Activated B cell treated with CpG ODN at 0.5 μM for 24 hours (primary cell): ENCODE measurements around the gene ZNF324B. TPM values are rescaled to one million over a fixed set of nuclear protein-coding genes. Genes with fewer than 3 reads are reported as not detected.
"Not testable (repeated sequence)": the region's sequence is repeated elsewhere in the genome, so short reads cannot be mapped to it uniquely, and the experiment has no call there.

Experiments
- ATAC-seq: fragments of 200-7000 bp; cut with Tn5 transposase; one replicate; pipeline ENCODE4 v1.10.0; 2021; ENCODE audit warnings: low read depth, mild to moderate bottlenecking, moderate library complexity
- CTCF ChIA-PET: fragments of 350-600 bp; sonication (Branson Sonifier 250); formaldehyde crosslinking; loops from one replicate; lab custom pipeline; 2021; ENCODE audit warnings: antibody characterized with exemption; lab: Charles Lee
- POLR2A ChIA-PET: fragments of 350-600 bp; sonication (Branson Sonifier 250); formaldehyde crosslinking; loops from one replicate; lab custom pipeline; 2021; ENCODE audit warnings: antibody characterized with exemption; lab: Charles Lee
- DNase-seq: peaks from one replicate; pipeline ENCODE4 v3.0.0; 2022
- H3K27ac Mint-ChIP-seq: one replicate; pipeline ENCODE4 v1.8.0; 2020; ENCODE audit warnings: mixed read lengths
- H3K27me3 Mint-ChIP-seq: one replicate; pipeline ENCODE4 v1.8.0; 2021; ENCODE audit warnings: mixed read lengths
- H3K36me3 Mint-ChIP-seq: one replicate; pipeline ENCODE4 v1.8.0; 2021; ENCODE audit warnings: low read depth, mixed read lengths
- H3K4me1 Mint-ChIP-seq: one replicate; pipeline ENCODE4 v1.8.0; 2021; ENCODE audit warnings: mixed read lengths
- H3K4me3 Mint-ChIP-seq: one replicate; pipeline ENCODE4 v1.8.0; 2020; ENCODE audit warnings: mild to moderate bottlenecking, mixed read lengths
- H3K9me3 Mint-ChIP-seq: one replicate; pipeline ENCODE4 v1.8.0; 2020; ENCODE audit warnings: mixed read lengths
- intact Hi-C: fragments of 100-400 bp; cut with micrococcal nuclease; formaldehyde crosslinking; loops from one replicate; pipeline ENCODE4 v1.15.1; 2024
- total RNA-seq: library from RNA; stranded (reverse); gene quantifications from 2 replicates; pipeline ENCODE4 v1.2.3, GENCODE V29; 2022
- TF ChIP-seq, protein P1 (sequence below): fragments of 200-600 bp; IDR thresholded peaks from one replicate; pipeline ENCODE4 v1.8.0; 2022; ENCODE audit warnings: antibody characterized with exemption, mild to moderate bottlenecking

Gene ZNF324B
- total RNA-seq, 1 donor from 2014 or later: 11.7 TPM

DNA sequence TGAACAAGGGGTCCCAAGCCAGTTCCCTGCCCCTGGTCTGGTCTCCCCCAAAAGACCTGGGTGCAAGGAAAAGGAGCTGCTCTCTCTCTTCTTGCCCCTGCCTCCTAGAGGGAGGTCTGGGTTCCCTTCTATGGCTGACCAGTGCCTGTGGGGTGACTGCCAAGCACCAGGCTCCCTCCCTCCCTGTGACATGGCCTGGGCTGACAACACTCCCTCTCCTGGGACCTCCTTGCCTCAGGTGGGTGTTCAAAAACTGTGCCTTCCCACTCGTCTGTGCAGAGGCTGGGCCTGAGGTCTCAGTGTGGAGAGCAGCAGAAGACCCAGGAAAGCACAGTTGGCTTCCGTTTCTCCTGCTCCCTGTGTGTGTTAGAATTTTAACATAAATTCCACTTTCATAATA lies 29.4 kb downstream of the ZNF324B start:
- peaks cover 9% of the 10 kb centered on the region for H3K4me1 Mint-ChIP-seq
- H3K27me3 Mint-ChIP-seq: no peaks in the 10 kb centered on the region
- ATAC-seq: no peak
- no peak for DNase-seq
- intact Hi-C loops: no loop called here
- TF ChIP-seq, protein P1, sequence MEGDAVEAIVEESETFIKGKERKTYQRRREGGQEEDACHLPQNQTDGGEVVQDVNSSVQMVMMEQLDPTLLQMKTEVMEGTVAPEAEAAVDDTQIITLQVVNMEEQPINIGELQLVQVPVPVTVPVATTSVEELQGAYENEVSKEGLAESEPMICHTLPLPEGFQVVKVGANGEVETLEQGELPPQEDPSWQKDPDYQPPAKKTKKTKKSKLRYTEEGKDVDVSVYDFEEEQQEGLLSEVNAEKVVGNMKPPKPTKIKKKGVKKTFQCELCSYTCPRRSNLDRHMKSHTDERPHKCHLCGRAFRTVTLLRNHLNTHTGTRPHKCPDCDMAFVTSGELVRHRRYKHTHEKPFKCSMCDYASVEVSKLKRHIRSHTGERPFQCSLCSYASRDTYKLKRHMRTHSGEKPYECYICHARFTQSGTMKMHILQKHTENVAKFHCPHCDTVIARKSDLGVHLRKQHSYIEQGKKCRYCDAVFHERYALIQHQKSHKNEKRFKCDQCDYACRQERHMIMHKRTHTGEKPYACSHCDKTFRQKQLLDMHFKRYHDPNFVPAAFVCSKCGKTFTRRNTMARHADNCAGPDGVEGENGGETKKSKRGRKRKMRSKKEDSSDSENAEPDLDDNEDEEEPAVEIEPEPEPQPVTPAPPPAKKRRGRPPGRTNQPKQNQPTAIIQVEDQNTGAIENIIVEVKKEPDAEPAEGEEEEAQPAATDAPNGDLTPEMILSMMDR: no peak
- H3K4me3 Mint-ChIP-seq: no peak overlapping the region
- CTCF ChIA-PET: no interaction called here
- H3K36me3 Mint-ChIP-seq: peaks cover 11% of the 10 kb centered on the region
- H3K9me3 Mint-ChIP-seq: no peaks in the 10 kb centered on the region
- no peak overlapping the region for H3K27ac Mint-ChIP-seq
- POLR2A ChIA-PET: no interaction called here

DNA sequence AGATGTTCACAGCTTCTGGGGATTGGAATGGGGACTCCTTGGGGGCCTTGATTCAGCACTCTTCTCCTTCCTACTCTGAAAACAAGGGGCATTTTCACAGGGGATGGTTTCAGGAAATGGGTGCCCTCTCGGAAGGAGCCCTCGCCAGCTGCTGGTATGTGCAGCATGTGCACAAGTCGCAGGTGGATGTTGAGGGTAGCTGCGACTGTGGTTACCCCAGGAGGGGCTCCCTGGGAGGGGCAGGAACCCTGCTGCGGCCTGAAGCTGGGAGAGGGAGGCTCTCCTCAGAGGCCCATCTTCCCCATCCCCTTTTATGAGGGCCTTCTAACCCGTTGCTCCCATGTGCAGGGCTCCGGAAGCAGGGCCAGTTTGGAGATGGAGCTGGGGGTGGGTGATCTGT lies 30.9 kb downstream of the ZNF324B start:
- no peak overlapping the region for H3K4me3 Mint-ChIP-seq
- no peaks in the 10 kb centered on the region for H3K27me3 Mint-ChIP-seq
- TF ChIP-seq, protein P1: no peak
- ChIA-PET POLR2A (no interaction called here), CTCF (no interaction called here)
- no peaks in the 10 kb centered on the region for H3K9me3 Mint-ChIP-seq
- peaks cover 10% of the 10 kb centered on the region for H3K36me3 Mint-ChIP-seq
- no peaks in the 10 kb centered on the region for H3K4me1 Mint-ChIP-seq
- ATAC-seq: no peak
- no peak for DNase-seq
- intact Hi-C loops: no loop called here
- no peak overlapping the region for H3K27ac Mint-ChIP-seq

- no peak overlapping the region for H3K4me3 Mint-ChIP-seq
- no peak for ATAC-seq
- no peak overlapping the region for H3K27ac Mint-ChIP-seq
- no peak for DNase-seq
- intact Hi-C loops: no loop called here
- H3K36me3 Mint-ChIP-seq: peaks cover 10% of the 10 kb centered on the region
- no peaks in the 10 kb centered on the region for H3K27me3 Mint-ChIP-seq
- no peaks in the 10 kb centered on the region for H3K9me3 Mint-ChIP-seq
- POLR2A ChIA-PET: interaction anchor here (0.8 kb wide), 1 partner anchor 30 kb away, joined by 6 read pairs; no protein-coding TSS in a partner anchor
- CTCF ChIA-PET: interaction anchor here (0.7 kb wide), 1 partner anchor 77 kb away, joined by 4 read pairs; no protein-coding TSS in a partner anchor
- H3K4me1 Mint-ChIP-seq: no peaks in the 10 kb centered on the region
- TF ChIP-seq, protein P1: no peak
These were observed 32.4 kb downstream of the ZNF324B start for GRCh38 chr19:58483776-58484175.

- H3K36me3 Mint-ChIP-seq, H3K27ac Mint-ChIP-seq, H3K4me3 Mint-ChIP-seq, H3K27me3 Mint-ChIP-seq, intact Hi-C loops, H3K4me1 Mint-ChIP-seq, H3K9me3 Mint-ChIP-seq, ATAC-seq, DNase-seq: not testable (repeated sequence)
- CTCF ChIA-PET: interaction anchor here (0.7 kb wide), 1 partner anchor 77 kb away, joined by 4 read pairs; no protein-coding TSS in a partner anchor
- POLR2A ChIA-PET: interaction anchor here (0.6 to 0.8 kb wide), 2 partner anchors 30 to 65 kb away, joined by 3 to 6 read pairs; no protein-coding TSS in a partner anchor
These were observed 32.9 kb downstream of the ZNF324B start for GRCh38 chr19:58484349-58484748.

- H3K4me3 Mint-ChIP-seq: no peak overlapping the region
- no peaks in the 10 kb centered on the region for H3K27me3 Mint-ChIP-seq
- no peak overlapping the region for H3K27ac Mint-ChIP-seq
- intact Hi-C loops: no loop called here
- H3K36me3 Mint-ChIP-seq: no peaks in the 10 kb centered on the region
- DNase-seq (no peak), ATAC-seq (no peak)
- ChIA-PET POLR2A (interaction anchor here (0.5 kb wide), 1 partner anchor 1035 kb away, joined by 4 read pairs; the partner anchor contains the start of gene VN1R1), CTCF (no interaction called here)
- no peaks in the 10 kb centered on the region for H3K9me3 Mint-ChIP-seq
- TF ChIP-seq, protein P1: no peak
- H3K4me1 Mint-ChIP-seq: no peaks in the 10 kb centered on the region
These were observed 40.0 kb downstream of the ZNF324B start for GRCh38 chr19:58491393-58491792.

DNA sequence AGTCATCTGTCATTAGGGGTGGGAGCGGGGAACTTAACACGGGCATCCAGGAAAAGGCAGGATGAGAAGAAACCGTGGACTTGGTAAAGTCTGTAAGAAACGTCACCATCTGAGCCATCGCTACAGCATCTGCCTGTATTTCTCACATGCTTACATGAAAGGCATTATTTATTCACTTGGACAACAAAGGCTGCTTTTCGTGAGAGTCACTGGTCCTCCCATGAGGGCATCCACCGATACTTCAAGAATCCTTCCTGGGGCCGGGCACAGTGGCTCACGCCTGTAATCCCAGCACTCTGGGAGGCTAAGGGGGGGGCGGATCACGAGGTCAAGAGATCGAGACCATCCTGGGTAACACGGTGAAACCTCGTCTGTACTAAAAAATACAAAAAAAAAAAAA lies 40.8 kb downstream of the ZNF324B start:
- intact Hi-C loops: no loop called here
- H3K4me3 Mint-ChIP-seq: no peak overlapping the region
- H3K4me1 Mint-ChIP-seq: no peaks in the 10 kb centered on the region
- DNase-seq: no peak
- ChIA-PET POLR2A (no interaction called here), CTCF (no interaction called here)
- ATAC-seq: no peak
- no peaks in the 10 kb centered on the region for H3K9me3 Mint-ChIP-seq
- no peak overlapping the region for H3K27ac Mint-ChIP-seq
- TF ChIP-seq, protein P1: no peak
- H3K27me3 Mint-ChIP-seq: no peaks in the 10 kb centered on the region
- H3K36me3 Mint-ChIP-seq: no peaks in the 10 kb centered on the region
